GM03348 (cell line): Measurements from ENCODE around the gene CLEC12A.
A peak's percentile ranks its signal among the peaks of the same experiment; 100 is the strongest.
"Not testable (repeated sequence)": the region's sequence is repeated elsewhere in the genome, so short reads cannot be mapped to it uniquely, and the experiment has no call there.

Source experiments
- DNase-seq: peaks from one replicate; pipeline ENCODE4 v3.0.0; 2012; ENCODE audit warnings: low spot score

The CLEC12A gene

DNA sequence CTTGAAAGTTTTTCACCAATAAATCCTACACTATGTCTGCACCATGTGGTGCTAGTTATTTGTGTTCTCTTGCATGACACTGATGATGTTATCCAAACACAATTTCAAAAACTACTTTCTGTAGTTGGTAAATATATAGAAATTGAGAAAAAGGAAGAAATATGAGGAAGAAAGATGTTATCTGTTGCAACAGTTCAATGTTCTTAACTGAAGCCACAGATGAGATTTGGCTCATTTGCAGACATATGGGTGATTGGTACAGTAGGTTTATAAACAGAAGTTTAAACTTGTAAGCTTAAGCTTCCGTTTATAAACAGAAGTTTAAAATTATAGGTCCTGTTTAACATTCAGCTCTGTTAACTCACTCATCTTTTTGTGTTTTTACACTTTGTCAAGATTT is at the start of gene CLEC12A:
Gene CLEC12A, plus strand, starts transcription at position 229 of the 400 bp plus-strand sequence. CDS start 188 bp downstream, outside the sequence.
- no peak for DNase-seq

GRCh38 chr12:9922429-9922828 is 48.8 kb upstream of the CLEC12A start:
- DNase-seq = no peak

DNA sequence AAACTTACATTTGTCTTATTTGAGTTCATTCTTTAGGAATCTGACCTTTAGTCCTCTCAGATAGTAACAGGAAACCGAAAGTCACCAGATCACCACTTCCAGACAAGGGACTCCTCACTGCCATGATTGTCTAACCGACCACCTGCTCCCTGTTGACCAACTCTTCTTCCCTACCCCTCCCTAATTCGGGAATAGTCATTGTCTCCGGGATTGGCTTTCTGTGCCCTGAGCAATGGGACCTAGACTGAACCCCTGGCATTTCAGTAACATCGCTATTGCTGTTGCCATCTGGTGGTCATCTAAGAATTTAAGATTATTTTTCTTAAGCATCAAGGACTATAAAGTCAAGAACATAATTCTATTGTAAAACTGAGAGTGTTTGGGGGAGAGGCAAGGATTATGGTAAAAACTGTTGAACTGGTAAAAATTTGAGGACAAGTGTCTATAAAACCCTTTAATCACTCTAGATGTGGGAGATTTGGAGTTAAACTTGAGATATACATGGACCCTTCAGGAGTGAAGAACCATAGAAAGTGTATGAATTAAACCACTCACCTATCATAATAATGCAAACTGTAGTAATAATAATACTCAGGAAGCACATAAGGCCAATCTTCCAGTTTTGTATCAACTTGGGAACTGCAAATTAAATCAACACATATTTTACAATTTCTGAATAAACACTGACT is 45.4 kb upstream of the CLEC12A start:
- DNase-seq = peak; percentile 41

DNA sequence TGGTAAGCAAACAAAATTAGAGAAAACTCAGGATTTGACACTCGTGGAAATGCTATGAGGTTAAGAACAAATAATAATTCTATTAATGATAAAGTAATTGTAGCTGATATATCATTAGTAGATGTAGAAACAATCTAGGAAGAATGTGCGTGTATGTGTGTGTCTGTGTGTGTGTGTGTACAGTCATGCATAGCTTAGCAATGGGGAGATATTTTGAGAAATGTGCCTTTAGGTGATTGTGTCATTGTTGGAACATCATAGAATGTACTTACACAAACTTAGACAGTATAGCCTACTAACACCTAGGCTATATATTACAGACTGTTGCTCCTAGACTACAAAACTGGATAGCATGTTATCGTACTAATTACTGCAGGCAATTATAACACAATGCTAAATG is 44.3 kb upstream of the CLEC12A start:
- no peak for DNase-seq

DNA sequence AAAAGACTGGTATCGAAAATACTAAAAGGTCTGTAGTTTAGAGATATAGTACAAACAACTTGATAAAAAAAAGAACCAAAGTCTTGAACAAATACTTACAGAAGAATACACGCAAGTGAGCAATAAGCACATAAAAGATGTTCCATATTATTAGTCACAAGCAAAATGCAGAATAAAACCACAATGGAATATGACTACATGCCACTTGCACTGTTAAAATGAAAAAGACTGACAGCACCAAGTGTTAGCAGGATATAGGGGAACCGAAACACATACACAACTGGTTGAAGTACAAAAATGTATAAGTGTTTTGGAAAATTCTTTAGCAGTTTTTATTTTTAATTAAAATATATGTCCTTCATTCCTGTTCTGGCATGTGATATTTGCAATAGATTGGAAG is 42.6 kb upstream of the CLEC12A start:
- DNase-seq = no peak

- DNase-seq = no peak
Observed at GRCh38 chr12:9931245-9931644, 40.0 kb upstream of the CLEC12A start.

GRCh38 chr12:9932270-9932669 is 38.9 kb upstream of the CLEC12A start, which contains the start of gene CLEC2A:
Gene CLEC2A (minus strand): TSS chr12:9932370. CDS start chr12:9932329, 41 bp downstream.
- no peak for DNase-seq

- peak; percentile 13 for DNase-seq
Observed at GRCh38 chr12:9933958-9934357, 37.3 kb upstream of the CLEC12A start.

- DNase-seq = no peak
Observed at GRCh38 chr12:9935026-9935425, 36.2 kb upstream of the CLEC12A start.

- DNase-seq = no peak
Observed at GRCh38 chr12:9936591-9936990, 34.6 kb upstream of the CLEC12A start.

DNA sequence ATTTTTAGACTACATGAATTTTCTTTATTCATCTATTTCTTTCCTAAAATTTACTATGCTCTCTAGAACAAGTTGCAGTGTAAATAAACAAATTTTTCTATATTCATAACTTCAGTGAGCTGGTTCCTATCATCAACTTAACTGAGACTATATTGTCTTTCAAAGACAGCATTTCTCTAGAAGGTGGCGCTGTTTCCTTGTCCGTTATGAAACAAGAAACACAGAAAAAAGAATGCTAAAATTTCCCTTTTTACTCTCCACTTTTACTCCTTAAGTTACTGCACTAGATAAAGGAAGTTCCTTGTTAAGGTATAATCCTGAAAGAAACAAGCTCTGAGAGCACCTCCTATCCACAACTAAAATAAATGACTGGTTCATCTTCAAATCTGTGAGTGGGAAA is 30.8 kb upstream of the CLEC12A start:
- no peak for DNase-seq

DNA sequence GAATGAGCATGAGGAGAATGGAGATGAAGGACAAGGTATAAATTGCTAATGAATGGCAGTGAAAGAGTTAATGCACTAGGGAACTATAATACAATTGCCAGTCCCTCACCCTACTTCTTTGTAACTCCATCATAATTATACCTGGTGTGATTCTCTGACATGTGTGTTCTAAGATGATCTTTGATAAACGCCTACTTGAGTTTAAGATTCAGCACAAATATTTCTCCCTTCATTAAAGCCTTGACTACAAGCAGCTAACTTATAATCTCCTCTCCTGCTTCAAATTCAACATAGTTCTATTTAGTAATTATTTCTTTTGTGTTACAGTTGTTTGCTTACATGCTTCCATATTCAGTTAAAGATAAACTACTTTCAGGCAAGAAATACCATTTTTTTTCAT is 29.4 kb upstream of the CLEC12A start:
- DNase-seq = no peak

DNA sequence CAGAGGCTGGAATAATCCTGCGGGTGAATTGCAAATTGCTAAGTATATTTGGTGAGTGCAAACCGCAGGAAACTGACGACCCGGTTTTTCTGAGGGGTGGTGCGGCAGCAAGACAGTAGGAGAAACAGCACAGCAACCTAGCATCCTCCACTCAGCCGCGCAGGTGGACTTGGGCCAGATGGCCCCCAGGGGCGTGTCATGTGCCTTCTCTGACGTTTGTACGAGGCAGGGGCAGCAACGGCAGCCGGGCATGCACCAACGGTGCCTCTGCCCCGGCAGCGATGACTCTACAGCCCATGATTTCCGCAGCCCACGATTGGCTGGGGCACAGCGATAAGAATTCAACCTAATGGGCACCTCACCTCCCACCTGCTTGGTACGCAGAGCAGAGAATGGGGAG is 28.0 kb upstream of the CLEC12A start:
- no peak for DNase-seq

DNA sequence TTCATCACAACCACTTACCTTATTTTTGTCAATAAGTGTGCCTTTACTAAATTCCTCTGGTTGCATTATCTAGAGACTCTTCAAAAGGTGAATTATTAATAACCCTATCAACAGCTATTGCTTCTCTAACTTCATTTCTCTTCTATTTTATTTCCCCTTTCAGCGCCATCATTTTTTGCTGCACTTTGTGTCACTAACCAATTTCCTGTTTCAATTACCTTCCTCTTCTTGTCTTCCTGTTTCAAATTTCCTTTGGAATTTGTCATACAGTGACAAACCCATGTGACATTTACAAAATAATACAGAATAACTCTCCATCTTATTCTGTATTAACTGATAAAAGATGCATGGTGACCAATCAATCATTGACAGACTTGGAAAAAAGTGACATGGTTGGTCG is 26.8 kb upstream of the CLEC12A start:
- DNase-seq = no peak

- DNase-seq = no peak
Observed at GRCh38 chr12:9947674-9948073, 23.5 kb upstream of the CLEC12A start.

DNA sequence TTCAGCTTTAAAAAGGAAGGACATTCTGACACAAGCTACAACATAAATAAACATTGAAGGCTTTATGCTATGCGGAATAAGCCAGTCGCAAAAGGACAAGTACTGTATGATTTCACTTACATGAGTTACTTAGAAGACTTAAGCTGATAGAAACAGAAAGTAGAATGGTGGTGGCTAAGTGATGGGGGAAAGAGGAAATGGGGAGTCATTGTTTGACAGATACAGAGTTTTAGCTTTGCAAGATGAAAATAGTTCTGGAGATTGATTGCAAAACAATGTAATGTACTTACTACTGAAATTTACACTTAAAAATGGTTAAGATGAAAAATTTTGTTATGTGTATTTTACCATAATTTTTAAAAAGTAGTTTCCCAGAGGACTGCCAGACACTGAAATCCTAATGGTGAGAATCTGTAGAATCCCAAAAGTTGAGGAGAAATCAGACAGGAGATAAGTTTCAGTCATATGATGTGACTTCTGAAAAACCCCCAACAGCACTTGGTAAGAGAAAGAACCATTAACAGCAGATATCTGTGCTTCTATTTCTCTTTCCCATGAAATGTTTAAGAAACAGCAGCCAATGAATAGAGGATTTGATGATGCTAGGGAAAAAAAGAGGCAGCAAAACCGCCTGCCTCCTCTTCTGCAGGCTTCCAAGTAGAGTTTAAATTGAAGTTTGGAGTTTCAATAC is 22.5 kb upstream of the CLEC12A start:
- DNase-seq = no peak

DNA sequence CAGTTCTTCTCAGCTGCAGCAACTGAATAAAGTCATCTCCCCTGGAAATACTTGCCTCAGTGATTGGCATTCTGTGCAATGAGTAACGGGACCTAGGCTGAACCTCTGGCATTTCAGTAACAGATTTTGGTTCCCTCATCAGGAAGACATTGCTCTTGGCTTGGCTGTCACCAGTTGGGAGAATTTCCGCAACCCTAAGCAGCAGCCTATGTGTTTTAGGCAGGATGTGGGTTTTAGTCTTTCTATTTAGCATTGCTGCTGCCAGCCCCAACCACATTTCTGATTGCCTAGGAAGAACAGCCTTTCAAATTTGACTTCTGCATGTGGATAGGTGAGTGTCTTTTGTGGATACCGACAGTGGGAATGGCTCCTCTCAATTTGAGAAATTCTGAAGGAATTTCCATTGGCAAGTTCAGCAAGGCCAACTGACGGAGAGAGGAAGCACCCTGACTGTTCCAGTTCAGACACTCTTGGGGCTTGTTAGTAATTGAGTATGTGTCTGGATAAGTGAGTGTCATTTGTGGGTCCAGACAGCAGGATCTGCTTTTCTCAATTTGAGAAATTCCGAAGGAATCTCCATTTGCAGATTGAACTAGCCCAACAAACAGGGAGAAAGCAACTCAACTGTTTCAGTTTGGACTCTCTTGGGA is 20.1 kb upstream of the CLEC12A start:
- no peak for DNase-seq

GRCh38 chr12:9952954-9953729 is 18.1 kb upstream of the CLEC12A start:
- DNase-seq = not testable (repeated sequence)

DNA sequence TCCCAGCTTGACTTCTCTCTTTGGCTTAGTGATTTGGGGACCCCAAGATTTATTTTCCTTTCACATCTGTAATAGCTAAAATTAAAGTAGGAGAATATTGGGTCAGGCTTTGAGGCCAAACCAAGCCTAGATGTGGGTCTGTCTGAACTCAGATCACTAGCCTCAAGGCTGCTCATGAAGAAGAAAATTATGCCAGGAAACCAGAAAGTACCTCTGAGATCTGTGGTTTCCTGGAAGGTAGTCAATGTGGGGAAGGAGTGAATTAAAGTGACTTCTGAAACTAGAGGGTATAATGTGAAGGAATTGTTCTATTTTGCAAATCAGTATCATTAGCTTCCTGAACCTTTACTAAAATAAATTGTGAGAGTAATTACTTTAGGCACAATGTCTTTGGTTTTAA is 13.4 kb upstream of the CLEC12A start:
- no peak for DNase-seq

DNA sequence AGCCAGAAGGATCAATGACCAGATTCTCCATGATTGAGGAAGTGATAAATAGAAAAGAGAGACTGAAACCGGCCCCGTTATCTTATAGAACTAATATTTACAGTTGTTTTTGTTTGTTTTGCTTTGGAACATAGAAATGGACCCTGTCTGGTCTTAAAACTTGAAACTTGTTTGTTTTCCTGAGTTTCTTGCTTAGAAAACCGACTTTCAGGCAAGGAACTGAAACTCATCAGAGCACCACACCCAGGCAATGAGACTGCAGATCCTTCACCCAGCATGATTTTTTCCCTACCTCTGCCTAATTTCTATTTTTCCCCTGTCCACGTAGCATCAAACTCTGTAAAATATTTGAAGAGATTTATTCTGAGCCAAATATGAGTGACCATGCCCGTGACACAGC is 10.6 kb upstream of the CLEC12A start:
- DNase-seq = no peak

DNA sequence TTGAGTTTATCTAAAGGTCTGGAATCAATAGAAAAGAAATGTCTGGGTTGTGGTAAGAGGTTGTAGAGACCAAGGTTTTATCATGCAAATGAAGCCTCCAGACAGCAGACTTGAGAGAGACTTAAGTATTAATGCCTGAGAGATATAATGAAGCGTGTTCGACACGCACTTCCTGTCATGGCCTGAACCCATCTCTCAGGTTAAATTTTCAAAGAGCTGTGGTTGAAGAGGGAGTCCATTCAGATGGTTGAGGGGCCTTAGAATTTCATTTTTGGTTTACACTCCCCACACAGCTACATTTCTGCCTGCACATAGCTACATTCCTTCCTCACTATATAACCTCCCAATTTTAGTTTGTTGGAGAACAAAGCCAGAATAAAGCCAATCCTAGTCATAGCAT is 10.1 kb upstream of the CLEC12A start:
- DNase-seq = no peak

DNA sequence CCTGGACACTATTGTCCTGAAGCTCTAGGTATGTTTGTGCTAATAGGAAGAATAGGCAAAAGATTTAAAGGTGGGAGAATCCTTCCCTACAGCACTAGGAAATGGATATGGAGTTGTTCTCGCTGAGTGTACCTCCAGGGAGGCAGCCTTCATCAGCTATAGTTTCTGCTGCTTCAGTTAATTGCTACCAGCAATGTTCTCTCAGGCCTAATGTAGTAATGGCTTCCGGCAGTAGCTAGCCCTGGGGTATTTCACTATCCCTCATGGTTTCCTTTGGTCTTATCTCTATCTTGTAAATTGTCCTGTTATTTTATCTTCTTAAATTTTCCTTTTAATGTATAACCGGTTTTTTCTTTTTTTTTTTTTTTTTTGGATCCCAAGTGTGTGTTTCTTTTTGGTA is 9.3 kb upstream of the CLEC12A start:
- DNase-seq = no peak
